ENCODE measurements around the gene HMCN2.
A peak's percentile ranks its signal among the peaks of the same experiment; 100 is the strongest.

Gene HMCN2

GRCh38 chr9:130473566-130473965 lies 208.0 kb downstream of the HMCN2 start:
- DNase-seq, result no peak

GRCh38 chr9:130474106-130474505 lies 208.5 kb downstream of the HMCN2 start:
- DNase-seq, result no peak

- DNase-seq, result no peak
Measured at GRCh38 chr9:130476151-130476730, 210.7 kb downstream of the HMCN2 start.

- no peak for DNase-seq
Measured at GRCh38 chr9:130477564-130477963, 212.0 kb downstream of the HMCN2 start.

GRCh38 chr9:130478152-130478551 lies 212.6 kb downstream of the HMCN2 start:
- DNase-seq, result no peak

GRCh38 chr9:130478736-130479575 lies 213.4 kb downstream of the HMCN2 start:
- DNase-seq, result no peak

- no peak for DNase-seq
Measured at GRCh38 chr9:130479587-130479986, 214.0 kb downstream of the HMCN2 start.

- peak in 1 of 4 experiments; percentile 9 for DNase-seq
Measured at GRCh38 chr9:130480673-130481072, 215.1 kb downstream of the HMCN2 start.

GRCh38 chr9:130482463-130482862 lies 216.9 kb downstream of the HMCN2 start:
- no peak for DNase-seq

GRCh38 chr9:130483371-130483971 lies 217.9 kb downstream of the HMCN2 start:
- no peak for DNase-seq
